KMS-11 (cell line): Measurements from ENCODE around the gene TSPAN16.
A peak's percentile ranks its signal among the peaks of the same experiment; 100 is the strongest.

ENCODE experiments used
- H2AFZ ChIP-seq: fragments of 200-600 bp; sonication (generic); 2 replicates; pipeline ENCODE4 v1.6.1; 2016; ENCODE audit warnings: antibody characterized with exemption, mixed run types, low read depth
- H3K27ac ChIP-seq: fragments of 200-600 bp; sonication (generic); 2 replicates; pipeline ENCODE4 v1.6.1; 2016; ENCODE audit warnings: mild to moderate bottlenecking, mixed run types
- H3K27me3 ChIP-seq: fragments of 200-600 bp; sonication (generic); 2 replicates; pipeline ENCODE4 v1.6.1; 2017; ENCODE audit warnings: mild to moderate bottlenecking, low read depth, mixed run types, moderate library complexity; ENCODE audit not compliant: insufficient read depth
- H3K36me3 ChIP-seq: fragments of 200-600 bp; sonication (generic); 2 replicates; pipeline ENCODE4 v1.6.1; 2017; ENCODE audit warnings: mild to moderate bottlenecking, mixed run types; ENCODE audit not compliant: insufficient read depth
- H3K4me1 ChIP-seq: fragments of 200-600 bp; sonication (generic); 2 replicates; pipeline ENCODE4 v1.6.1; 2016; ENCODE audit warnings: mild to moderate bottlenecking, low read depth, mixed run types; ENCODE audit not compliant: poor library complexity, severe bottlenecking
- H3K4me2 ChIP-seq: fragments of 200-600 bp; sonication (generic); 2 replicates; pipeline ENCODE4 v1.7.0; 2016; ENCODE audit warnings: mild to moderate bottlenecking, mixed run types
- H3K4me3 ChIP-seq: fragments of 200-600 bp; sonication (generic); IDR thresholded peaks from 2 replicates; pipeline ENCODE4 v1.6.1; 2017; ENCODE audit warnings: low read depth, low read length, mixed read lengths; ENCODE audit not compliant: insufficient read depth
- H3K79me2 ChIP-seq: fragments of 200-600 bp; sonication (generic); 2 replicates; pipeline ENCODE4 v1.6.1; 2016; ENCODE audit warnings: low read depth, mixed run types; ENCODE audit not compliant: insufficient read depth
- H3K9ac ChIP-seq: fragments of 200-600 bp; sonication (generic); 2 replicates; pipeline ENCODE4 v1.6.1; 2016; ENCODE audit warnings: mild to moderate bottlenecking, mixed run types
- H4K20me1 ChIP-seq: fragments of 200-600 bp; sonication (generic); 2 replicates; pipeline ENCODE4 v1.6.1; 2016; ENCODE audit warnings: mild to moderate bottlenecking, mixed run types; ENCODE audit not compliant: insufficient read depth
- TF ChIP-seq, protein P1 (sequence below): fragments of 200-600 bp; sonication (generic); conservative IDR thresholded peaks from 2 replicates; pipeline ENCODE4 v1.6.1; 2017; ENCODE audit warnings: low read depth, mild to moderate bottlenecking, antibody characterized with exemption, low read length, moderate library complexity, mixed read lengths

Gene TSPAN16

DNA sequence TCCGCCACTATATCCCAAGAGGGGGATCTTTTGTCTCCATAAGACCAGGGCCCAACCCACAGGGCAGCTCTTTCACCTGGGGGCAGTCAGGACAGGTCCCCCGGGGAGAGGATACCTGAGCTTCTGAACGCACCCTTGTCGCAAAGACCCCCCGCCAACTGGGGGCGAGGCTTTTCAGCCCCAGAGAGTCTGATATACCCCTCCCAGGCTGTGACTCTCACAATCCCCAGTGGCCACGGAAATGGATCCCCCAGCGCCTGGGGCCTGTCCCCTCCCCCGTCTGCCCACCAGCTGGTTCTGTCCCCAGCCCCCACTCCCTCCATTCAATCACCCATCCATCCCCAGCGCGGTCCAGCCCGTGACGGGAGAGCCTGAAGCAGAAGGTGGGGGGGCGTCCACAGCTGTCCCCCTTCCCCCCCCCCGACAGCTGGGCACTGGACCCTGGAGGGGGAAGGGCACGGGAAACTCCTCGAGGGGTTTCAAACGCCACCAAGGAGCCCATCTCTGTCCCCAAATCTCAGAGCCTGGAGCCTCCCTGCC, 34.5 kb upstream of the TSPAN16 start:
- no peak overlapping the region for H3K4me3 ChIP-seq
- H3K27ac ChIP-seq: no peak overlapping the region
- H3K79me2 ChIP-seq: no peaks in the 10 kb centered on the region
- TF ChIP-seq, protein P1, sequence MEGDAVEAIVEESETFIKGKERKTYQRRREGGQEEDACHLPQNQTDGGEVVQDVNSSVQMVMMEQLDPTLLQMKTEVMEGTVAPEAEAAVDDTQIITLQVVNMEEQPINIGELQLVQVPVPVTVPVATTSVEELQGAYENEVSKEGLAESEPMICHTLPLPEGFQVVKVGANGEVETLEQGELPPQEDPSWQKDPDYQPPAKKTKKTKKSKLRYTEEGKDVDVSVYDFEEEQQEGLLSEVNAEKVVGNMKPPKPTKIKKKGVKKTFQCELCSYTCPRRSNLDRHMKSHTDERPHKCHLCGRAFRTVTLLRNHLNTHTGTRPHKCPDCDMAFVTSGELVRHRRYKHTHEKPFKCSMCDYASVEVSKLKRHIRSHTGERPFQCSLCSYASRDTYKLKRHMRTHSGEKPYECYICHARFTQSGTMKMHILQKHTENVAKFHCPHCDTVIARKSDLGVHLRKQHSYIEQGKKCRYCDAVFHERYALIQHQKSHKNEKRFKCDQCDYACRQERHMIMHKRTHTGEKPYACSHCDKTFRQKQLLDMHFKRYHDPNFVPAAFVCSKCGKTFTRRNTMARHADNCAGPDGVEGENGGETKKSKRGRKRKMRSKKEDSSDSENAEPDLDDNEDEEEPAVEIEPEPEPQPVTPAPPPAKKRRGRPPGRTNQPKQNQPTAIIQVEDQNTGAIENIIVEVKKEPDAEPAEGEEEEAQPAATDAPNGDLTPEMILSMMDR: no peak
- no peaks in the 10 kb centered on the region for H3K4me1 ChIP-seq
- peak overlapping the region; percentile 67 for H2AFZ ChIP-seq
- no peaks in the 10 kb centered on the region for H4K20me1 ChIP-seq
- no peak overlapping the region for H3K9ac ChIP-seq
- H3K27me3 ChIP-seq: peaks cover 52% of the 10 kb centered on the region
- H3K4me2 ChIP-seq: peak overlapping the region; percentile 39
- H3K36me3 ChIP-seq: no peaks in the 10 kb centered on the region

DNA sequence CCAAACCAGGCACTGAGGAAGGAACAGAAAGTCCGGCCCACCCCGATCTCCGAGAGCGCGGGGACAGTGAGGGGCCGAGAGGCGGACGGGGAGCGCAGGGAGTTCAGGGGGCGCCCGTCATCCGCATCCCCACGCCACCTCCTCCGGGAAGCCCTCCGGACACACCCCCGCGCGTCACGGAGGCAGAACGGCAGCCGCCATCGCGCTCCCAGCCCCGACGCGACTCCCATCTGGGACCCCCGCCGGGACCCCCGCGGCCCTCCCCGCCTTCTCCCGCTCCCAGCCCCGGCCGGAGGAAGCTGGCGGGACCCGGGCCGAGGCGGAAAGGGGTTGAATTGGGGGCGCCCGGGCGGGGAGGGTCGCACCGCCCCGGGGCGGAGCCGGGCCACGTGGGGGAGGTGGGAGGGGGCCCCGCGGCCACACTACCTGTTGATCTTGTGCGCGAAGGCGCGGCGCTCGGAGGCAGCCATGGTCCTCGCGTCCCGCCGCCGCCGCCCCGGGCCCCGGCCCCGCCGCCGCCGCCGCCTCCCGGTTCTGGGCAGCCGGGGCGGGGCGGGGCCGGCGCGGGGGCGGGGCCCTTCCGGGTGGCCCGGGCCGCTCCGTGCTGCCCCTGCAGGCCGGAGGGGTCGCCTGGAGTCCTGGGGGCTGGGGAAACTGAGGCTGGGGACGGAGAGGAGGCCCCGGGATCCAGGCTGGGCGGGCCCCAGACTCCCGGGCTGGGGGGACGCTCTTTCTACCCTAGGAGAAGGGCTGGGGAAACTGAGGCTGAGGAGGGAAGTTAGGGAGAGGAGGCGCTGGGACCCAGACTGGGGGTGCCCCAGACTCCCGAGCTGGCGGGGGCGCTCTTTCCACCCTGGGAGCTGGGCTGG, 33.8 kb upstream of the TSPAN16 start, which contains the start of gene DOCK6:
Gene DOCK6, minus strand, starts transcription at position 554 of the 869 bp plus-strand sequence. Its CDS starts 84 bp downstream, at position 470.
- H3K4me3 ChIP-seq: no peak within 1 kb of the TSS
- peak within 1 kb of the TSS; percentile 54 for H3K4me2 ChIP-seq
- H4K20me1 ChIP-seq: no peaks in the 10 kb centered on the region
- no peaks in the 10 kb centered on the region for H3K4me1 ChIP-seq
- TF ChIP-seq, protein P1: no peak
- peak within 1 kb of the TSS; percentile 67 for H2AFZ ChIP-seq
- no peak within 1 kb of the TSS for H3K27ac ChIP-seq
- peaks cover 57% of the 10 kb centered on the region for H3K27me3 ChIP-seq
- H3K36me3 ChIP-seq: no peaks in the 10 kb centered on the region
- no peak within 1 kb of the TSS for H3K9ac ChIP-seq
- H3K79me2 ChIP-seq: no peaks in the 10 kb centered on the region

DNA sequence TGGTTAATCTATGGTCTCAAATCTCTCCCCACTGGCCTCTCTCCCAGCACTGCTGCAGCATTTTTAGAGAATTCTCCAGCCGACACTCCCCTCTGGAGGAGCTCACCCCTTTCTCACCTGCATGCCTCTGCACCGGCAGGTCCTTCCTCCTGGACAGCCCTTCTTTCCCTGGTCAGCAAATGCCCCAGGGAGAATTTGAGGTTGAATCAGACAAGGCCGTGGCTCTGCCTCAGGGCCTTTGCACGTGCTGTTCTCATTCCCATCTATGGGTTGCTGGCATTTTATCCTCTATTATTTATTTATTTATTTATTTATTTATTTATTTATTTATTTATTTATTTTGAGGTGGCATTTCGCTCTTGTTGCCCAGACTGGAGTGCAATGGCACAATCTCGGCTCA, 32.2 kb upstream of the TSPAN16 start:
- no peak overlapping the region for H3K27ac ChIP-seq
- TF ChIP-seq, protein P1: no peak
- H3K4me3 ChIP-seq: no peak overlapping the region
- peaks cover 68% of the 10 kb centered on the region for H3K27me3 ChIP-seq
- H2AFZ ChIP-seq: no peak overlapping the region
- H3K36me3 ChIP-seq: no peaks in the 10 kb centered on the region
- no peaks in the 10 kb centered on the region for H3K4me1 ChIP-seq
- no peak overlapping the region for H3K9ac ChIP-seq
- no peaks in the 10 kb centered on the region for H4K20me1 ChIP-seq
- no peaks in the 10 kb centered on the region for H3K79me2 ChIP-seq
- no peak overlapping the region for H3K4me2 ChIP-seq

DNA sequence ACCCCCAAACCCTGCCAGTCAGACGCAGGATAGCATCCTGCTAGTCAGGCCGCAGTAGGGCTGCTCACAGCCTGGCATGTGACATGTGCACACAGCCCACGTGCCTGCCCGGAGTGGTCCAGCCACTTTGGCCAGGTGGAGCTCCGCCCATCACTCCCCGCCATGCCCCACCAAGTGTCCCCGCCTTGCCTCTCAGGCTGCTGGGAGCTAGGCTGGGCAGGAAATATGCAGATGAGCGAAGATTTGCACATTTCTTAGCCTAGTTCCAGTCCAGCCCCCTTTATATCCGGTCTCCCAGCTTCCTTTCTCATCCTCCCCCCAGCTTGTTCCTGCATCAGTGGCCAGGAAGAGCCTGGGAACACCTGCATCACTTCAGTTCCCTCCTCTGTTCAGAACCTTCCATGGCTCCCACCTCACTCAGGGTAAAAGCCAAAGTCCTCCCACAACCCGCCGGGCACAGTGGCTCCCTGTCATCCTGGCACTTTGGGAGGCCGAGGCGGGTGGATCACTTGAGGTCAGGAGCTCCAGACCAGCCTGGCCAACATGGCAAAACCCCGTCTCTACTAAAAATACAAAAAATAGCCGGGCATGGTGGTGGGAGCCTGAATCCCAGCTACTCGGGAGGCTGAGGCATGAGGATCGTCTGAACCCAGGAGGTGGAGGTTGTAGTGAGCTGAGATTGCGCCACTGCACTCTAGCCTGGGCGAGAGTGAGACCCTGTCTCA, 31.3 kb upstream of the TSPAN16 start:
- TF ChIP-seq, protein P1: no peak
- no peaks in the 10 kb centered on the region for H3K4me1 ChIP-seq
- no peak overlapping the region for H3K9ac ChIP-seq
- H3K27me3 ChIP-seq: peaks cover 73% of the 10 kb centered on the region
- no peak overlapping the region for H3K27ac ChIP-seq
- H3K36me3 ChIP-seq: no peaks in the 10 kb centered on the region
- no peak overlapping the region for H3K4me2 ChIP-seq
- H3K79me2 ChIP-seq: no peaks in the 10 kb centered on the region
- no peak overlapping the region for H2AFZ ChIP-seq
- H3K4me3 ChIP-seq: no peak overlapping the region
- H4K20me1 ChIP-seq: no peaks in the 10 kb centered on the region
